ENCODE results near the gene RNU7-1. TPM values are rescaled to one million over a fixed set of nuclear protein-coding genes. Genes with fewer than 3 reads are reported as not detected.

Gene RNU7-1
- total RNA-seq, 1 experiment from 2014 or later, result not detected

GRCh38 chr12:6899837-6900519, 43.6 kb upstream of the RNU7-1 start:
- Mint-ChIP-seq H3K27ac (no peak overlapping the region), H3K4me1 (peaks cover 12% of the 10 kb centered on the region), H3K27me3 (ENCODE audit: low read depth) (peaks cover 2% of the 10 kb centered on the region), H3K36me3 (no peaks in the 10 kb centered on the region), H3K9me3 (no peaks in the 10 kb centered on the region), H3K4me3 (no peak overlapping the region)
- DNase-seq (ENCODE audit: low spot score) (peak; percentile 56), ATAC-seq (no peak)
- TF ChIP-seq FOXK1 (CRISPR knock-in tag; IDR thresholded peaks at IDR 0.05) (no peak), NFATC4 (CRISPR knock-in tag; IDR thresholded peaks at IDR 0.05) (no peak), AR (CRISPR knock-in tag; IDR thresholded peaks at IDR 0.05) (no peak), FOXJ3 (CRISPR knock-in tag; IDR thresholded peaks at IDR 0.05; ENCODE audit: borderline replicate concordance) (no peak), ZNF317 (CRISPR knock-in tag; IDR thresholded peaks at IDR 0.05; ENCODE audit: borderline replicate concordance, low read depth) (no peak), ZNF396 (CRISPR knock-in tag; IDR thresholded peaks at IDR 0.05; ENCODE audit: borderline replicate concordance) (no peak), ZNF423 (CRISPR knock-in tag; IDR thresholded peaks at IDR 0.05) (no peak), GABPB1 (CRISPR knock-in tag; IDR thresholded peaks at IDR 0.05) (no peak), CDX4 (CRISPR knock-in tag; IDR thresholded peaks at IDR 0.05; ENCODE audit: borderline replicate concordance) (no peak), E2F5 (CRISPR knock-in tag; IDR thresholded peaks at IDR 0.05) (no peak), SMAD4 (CRISPR knock-in tag; IDR thresholded peaks at IDR 0.05) (no peak), ATF2 (CRISPR knock-in tag; IDR thresholded peaks at IDR 0.05; ENCODE audit: borderline replicate concordance, low read depth) (no peak), NR3C1 (CRISPR knock-in tag; conservative IDR thresholded peaks at IDR 0.05; ENCODE audit: low read depth) (no peak)
- CTCF ChIA-PET, result interaction anchor here (0.9 to 1.5 kb wide), 3 partner anchors 9 to 38 kb away, joined by 4 to 5 read pairs (median 4); no protein-coding TSS in a partner anchor
- POLR2A ChIA-PET, result no interaction called here

- H3K4me3 Mint-ChIP-seq, result no peak overlapping the region
- DNase-seq (ENCODE audit: low spot score) (no peak), ATAC-seq (no peak)
- peak overlapping the region; percentile 17; the same call in 1 of the 2 replicates for H3K27ac Mint-ChIP-seq
- no peaks in the 10 kb centered on the region for H3K9me3 Mint-ChIP-seq
- POLR2A ChIA-PET, result interaction anchor here (1.0 to 1.2 kb wide), 2 partner anchors 11 to 23 kb away, joined by 3 read pairs; no protein-coding TSS in a partner anchor
- peaks cover 12% of the 10 kb centered on the region for H3K4me1 Mint-ChIP-seq
- H3K27me3 Mint-ChIP-seq (ENCODE audit: low read depth), result peaks cover 2% of the 10 kb centered on the region; the same call in 1 of the 2 replicates
- CTCF ChIA-PET, result interaction anchor here (1.9 to 8.0 kb wide), 3 partner anchors 11 to 33 kb away, joined by 5 to 53 read pairs (median 10); partner anchors contain the start of gene SPSB2
- no peaks in the 10 kb centered on the region for H3K36me3 Mint-ChIP-seq
- TF ChIP-seq STAT6 (CRISPR knock-in tag; conservative IDR thresholded peaks at IDR 0.05; ENCODE audit: low read depth) (no peak), SMAD4 (CRISPR knock-in tag; IDR thresholded peaks at IDR 0.05) (no peak), E2F4 (CRISPR knock-in tag; IDR thresholded peaks at IDR 0.05; ENCODE audit: borderline replicate concordance, low read depth) (no peak), ZNF281 (CRISPR knock-in tag; IDR thresholded peaks at IDR 0.05) (no peak), ZSCAN18 (CRISPR knock-in tag; IDR thresholded peaks at IDR 0.05) (no peak), RELA (CRISPR knock-in tag; IDR thresholded peaks at IDR 0.05; ENCODE audit: borderline replicate concordance) (no peak), PRRX2 (CRISPR knock-in tag; IDR thresholded peaks at IDR 0.05) (no peak)
Measured at GRCh38 chr12:6902448-6902847, 41.2 kb upstream of the RNU7-1 start.

Data from WTC11 (cell line).